ENCODE measurements around the gene ABCD1. TPM values are rescaled to one million over a fixed set of nuclear protein-coding genes. Genes with fewer than 3 reads are reported as not detected.

ABCD1 gene
- total and polyA plus RNA-seq, 10 of the 15 experiments (the other 5 are each of a cell fraction or from before 2014, with no cell fraction given) = 0.13 to 6.5 (median 1.4) TPM

DNA sequence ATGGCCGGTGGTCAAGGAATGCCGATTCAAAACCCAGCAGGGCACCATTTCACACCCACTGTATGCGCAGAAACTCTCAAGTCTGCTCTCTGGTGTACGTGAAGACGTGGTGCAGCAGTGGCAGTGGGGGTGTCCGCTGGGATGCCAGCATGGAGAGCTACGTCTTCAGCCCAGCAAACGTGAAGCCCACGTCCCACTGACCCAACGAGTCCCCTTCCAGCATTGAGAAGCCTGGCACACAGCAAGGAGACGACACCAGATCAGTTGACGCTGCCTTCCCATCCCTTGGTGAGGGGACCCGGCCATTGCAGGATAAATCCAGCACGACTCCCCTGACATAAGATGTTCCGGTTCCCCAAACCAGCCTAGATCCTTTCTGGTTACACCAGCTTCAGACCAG is 37.2 kb downstream of the ABCD1 start:
- Histone ChIP-seq H2AFZ (ENCODE audit: control insufficient read depth, low read depth, low read length) (no peak overlapping the region), H3K4me1 (ENCODE audit: control insufficient read depth, insufficient read depth, low read length) (no peaks in the 10 kb centered on the region), H3K27me3 (replicated peaks in 1 of 2; ENCODE audit: control insufficient read depth in 2 of 2, insufficient read depth in 2 of 2, low read length in 1 of 2) (no peaks in the 10 kb centered on the region), H3K79me2 (ENCODE audit: control insufficient read depth, insufficient read depth, low read length) (no peaks in the 10 kb centered on the region), H4K20me1 (ENCODE audit: control insufficient read depth, insufficient read depth) (no peaks in the 10 kb centered on the region), H3K36me3 (ENCODE audit: control insufficient read depth in 2 of 2, insufficient read depth in 2 of 2, low read length in 1 of 2) (no peaks in the 10 kb centered on the region), H3K9me3 (replicated peaks; ENCODE audit: control insufficient read depth, insufficient read depth, low read length) (no peaks in the 10 kb centered on the region), H3K27ac (ENCODE audit: control insufficient read depth, insufficient read depth) (no peak overlapping the region), H3K4me3 (no peak overlapping the region), H3K4me2 (ENCODE audit: control insufficient read depth, insufficient read depth) (no peak overlapping the region), H3K9ac (ENCODE audit: control insufficient read depth, insufficient read depth, low read length) (no peak overlapping the region)
- in situ Hi-C loops (cut with MboI) = loop anchor here (5.0 kb wide), 1 partner anchor 200 kb away; no protein-coding TSS in a partner anchor
- no peak for FAIRE-seq
- ChIA-PET POLR2A (no interaction called here), RAD21 (ENCODE audit: unreplicated experiment) (interaction anchor here (1.6 kb wide), 1 partner anchor 74 kb away, joined by 3 read pairs; the partner anchor contains the start of gene SLC6A8), SMC1A (ENCODE audit: uncharacterized antibody, unreplicated experiment) (no interaction called here), CTCF (interaction anchor here (1.1 to 1.8 kb wide), 2 partner anchors 163 to 190 kb away, joined by 4 read pairs; no protein-coding TSS in a partner anchor)
- ATAC-seq = no peak
- no TSS peak for BruUV-seq (replicated peaks)
- intact Hi-C loops (cut with micrococcal nuclease; ENCODE audit: unreplicated experiment) = loop anchor here (5.0 kb wide), 1 partner anchor 290 kb away; no protein-coding TSS in a partner anchor
- no peak for DNase-seq (ENCODE audit: low read depth, low spot score)
- WGBS (ENCODE audit: insufficient coverage, insufficient replicate concordance, low lambda C conversion rate, missing lambda C conversion rate) = 42% methylated on average over 15 of the region's 15 CpGs
- no peak for TF ChIP-seq NBN (IDR thresholded peaks at IDR 0.05)
- TF ChIP-seq RELA (IDR thresholded peaks at IDR 0.05; ENCODE audit: borderline replicate concordance, partially characterized antibody) = no peak
- TF ChIP-seq BCLAF1 (IDR thresholded peaks at IDR 0.05) = no peak
- no peak for TF ChIP-seq BHLHE40 (IDR thresholded peaks at IDR 0.05; ENCODE audit: borderline replicate concordance in 1 of 2, low read depth in 2 of 2, low read length in 1 of 2)
- TF ChIP-seq ZZZ3 (IDR thresholded peaks at IDR 0.05; ENCODE audit: control insufficient read depth, insufficient read length, low read depth) = no peak
- no peak for TF ChIP-seq CREB1 (IDR thresholded peaks at IDR 0.05; ENCODE audit: low read depth)
- no peak for TF ChIP-seq FOXK2 (IDR thresholded peaks at IDR 0.05)
- no peak for TF ChIP-seq POLR2A (IDR thresholded peaks at IDR 0.05; ENCODE audit: low read depth, low read length)
- no peak for TF ChIP-seq CBX3 (IDR thresholded peaks at IDR 0.05; ENCODE audit: borderline replicate concordance, low read depth)
- no peak for TF ChIP-seq ZNF24 (IDR thresholded peaks at IDR 0.05)
- TF ChIP-seq MEF2B (IDR thresholded peaks at IDR 0.05; ENCODE audit: partially characterized antibody, poor library complexity, severe bottlenecking) = no peak
- TF ChIP-seq, protein P1, sequence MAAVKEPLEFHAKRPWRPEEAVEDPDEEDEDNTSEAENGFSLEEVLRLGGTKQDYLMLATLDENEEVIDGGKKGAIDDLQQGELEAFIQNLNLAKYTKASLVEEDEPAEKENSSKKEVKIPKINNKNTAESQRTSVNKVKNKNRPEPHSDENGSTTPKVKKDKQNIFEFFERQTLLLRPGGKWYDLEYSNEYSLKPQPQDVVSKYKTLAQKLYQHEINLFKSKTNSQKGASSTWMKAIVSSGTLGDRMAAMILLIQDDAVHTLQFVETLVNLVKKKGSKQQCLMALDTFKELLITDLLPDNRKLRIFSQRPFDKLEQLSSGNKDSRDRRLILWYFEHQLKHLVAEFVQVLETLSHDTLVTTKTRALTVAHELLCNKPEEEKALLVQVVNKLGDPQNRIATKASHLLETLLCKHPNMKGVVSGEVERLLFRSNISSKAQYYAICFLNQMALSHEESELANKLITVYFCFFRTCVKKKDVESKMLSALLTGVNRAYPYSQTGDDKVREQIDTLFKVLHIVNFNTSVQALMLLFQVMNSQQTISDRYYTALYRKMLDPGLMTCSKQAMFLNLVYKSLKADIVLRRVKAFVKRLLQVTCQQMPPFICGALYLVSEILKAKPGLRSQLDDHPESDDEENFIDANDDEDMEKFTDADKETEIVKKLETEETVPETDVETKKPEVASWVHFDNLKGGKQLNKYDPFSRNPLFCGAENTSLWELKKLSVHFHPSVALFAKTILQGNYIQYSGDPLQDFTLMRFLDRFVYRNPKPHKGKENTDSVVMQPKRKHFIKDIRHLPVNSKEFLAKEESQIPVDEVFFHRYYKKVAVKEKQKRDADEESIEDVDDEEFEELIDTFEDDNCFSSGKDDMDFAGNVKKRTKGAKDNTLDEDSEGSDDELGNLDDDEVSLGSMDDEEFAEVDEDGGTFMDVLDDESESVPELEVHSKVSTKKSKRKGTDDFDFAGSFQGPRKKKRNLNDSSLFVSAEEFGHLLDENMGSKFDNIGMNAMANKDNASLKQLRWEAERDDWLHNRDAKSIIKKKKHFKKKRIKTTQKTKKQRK (IDR thresholded peaks at IDR 0.05; ENCODE audit: low read depth, low read length) = no peak
- TF ChIP-seq HDAC2 (IDR thresholded peaks at IDR 0.05) = no peak
- no peak for TF ChIP-seq FOXM1 (IDR thresholded peaks at IDR 0.05; ENCODE audit: low read depth, low read length)
